Cortex of kidney (tissue), 1 donor: ENCODE measurements around the gene C21orf58.
"Not testable (repeated sequence)": the region's sequence is repeated elsewhere in the genome, so short reads cannot be mapped to it uniquely, and the experiment has no call there.

ENCODE experiments used
- DNase-seq: peaks from one replicate; lab custom pipeline; 2025; lab: John Stamatoyannopoulos, UW

The C21orf58 gene

DNA sequence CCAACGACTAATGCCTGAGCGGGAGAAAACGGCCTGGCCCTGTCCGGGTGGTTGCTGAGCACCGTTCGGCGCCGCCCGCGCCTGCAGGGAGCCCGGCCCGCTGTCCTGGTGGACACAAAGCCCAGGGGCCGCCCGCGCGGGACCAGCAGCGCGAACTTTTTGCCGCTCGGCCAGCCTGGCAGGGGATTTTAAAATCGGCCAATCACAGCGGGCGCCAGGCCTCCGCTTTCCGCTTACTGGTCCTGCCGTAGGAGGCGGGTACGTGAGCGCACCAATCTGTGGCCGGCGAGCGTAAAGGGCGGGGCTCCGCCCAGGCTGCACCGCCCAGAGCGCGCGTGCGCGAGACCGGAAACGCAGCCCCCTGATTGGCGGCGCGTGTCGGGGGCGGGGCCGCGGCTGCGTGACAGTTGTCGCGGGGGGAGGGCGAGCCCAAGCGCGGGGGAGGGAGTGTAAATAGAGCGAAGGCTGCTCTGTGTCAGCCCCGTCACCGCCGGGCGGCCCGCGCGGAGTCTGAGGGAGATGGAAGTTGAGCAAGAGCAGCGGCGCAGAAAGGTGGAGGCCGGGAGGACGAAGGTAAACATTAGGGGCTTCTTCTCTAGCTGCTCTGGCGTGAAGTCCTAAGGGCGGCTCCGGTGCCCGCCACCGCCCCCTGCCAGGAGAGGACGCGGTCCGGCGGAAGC is at the start of gene C21orf58, which contains the start of gene PCNT:
Gene C21orf58 (minus strand): TSS at position 161 of the 680 bp plus-strand sequence. CDS start 1,132 bp downstream, outside the sequence.
Gene PCNT (plus strand): TSS at position 447 of the 680 bp plus-strand sequence. CDS start 73 bp downstream, at position 520.
- DNase-seq, result no peak

DNA sequence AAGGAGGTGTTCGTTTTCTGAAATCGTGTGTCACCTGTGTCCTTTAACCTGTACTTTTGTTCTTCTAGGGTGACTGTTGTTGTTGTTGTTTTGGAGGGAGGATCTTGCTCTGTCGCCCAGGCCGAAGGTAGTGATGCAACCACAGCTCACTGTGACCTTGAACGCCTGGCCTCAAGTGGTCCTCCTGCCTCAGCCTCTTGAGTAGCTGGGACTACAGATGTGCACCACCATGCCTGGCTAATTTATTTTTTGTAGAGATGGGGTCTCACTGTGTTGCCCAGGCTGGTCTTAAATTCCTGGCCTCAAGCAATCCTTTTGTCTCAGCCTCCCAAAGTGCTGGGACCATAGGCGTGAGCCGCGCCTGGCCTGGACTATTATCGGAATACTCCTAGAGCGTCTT is 49.3 kb upstream of the C21orf58 start:
- not testable (repeated sequence) for DNase-seq

DNA sequence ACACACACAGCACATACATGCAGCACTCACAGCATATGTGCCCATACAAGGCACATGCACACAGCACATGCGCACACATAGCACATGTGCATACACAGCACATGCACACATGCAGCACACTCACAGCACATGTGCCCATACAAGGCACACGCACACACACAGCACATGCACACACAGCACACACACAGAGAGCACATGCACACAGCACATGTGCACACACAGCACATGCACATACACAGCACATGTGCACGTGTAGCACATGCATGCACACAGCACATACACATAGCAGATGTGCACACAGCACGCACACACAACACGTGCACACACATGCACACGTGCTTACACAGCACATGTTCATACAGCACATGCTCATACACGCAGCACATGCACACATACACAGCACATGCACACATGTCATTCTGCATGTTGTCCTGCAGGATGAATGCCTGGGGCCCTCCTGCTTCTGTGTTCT is 48.4 kb upstream of the C21orf58 start:
- no peak for DNase-seq

DNA sequence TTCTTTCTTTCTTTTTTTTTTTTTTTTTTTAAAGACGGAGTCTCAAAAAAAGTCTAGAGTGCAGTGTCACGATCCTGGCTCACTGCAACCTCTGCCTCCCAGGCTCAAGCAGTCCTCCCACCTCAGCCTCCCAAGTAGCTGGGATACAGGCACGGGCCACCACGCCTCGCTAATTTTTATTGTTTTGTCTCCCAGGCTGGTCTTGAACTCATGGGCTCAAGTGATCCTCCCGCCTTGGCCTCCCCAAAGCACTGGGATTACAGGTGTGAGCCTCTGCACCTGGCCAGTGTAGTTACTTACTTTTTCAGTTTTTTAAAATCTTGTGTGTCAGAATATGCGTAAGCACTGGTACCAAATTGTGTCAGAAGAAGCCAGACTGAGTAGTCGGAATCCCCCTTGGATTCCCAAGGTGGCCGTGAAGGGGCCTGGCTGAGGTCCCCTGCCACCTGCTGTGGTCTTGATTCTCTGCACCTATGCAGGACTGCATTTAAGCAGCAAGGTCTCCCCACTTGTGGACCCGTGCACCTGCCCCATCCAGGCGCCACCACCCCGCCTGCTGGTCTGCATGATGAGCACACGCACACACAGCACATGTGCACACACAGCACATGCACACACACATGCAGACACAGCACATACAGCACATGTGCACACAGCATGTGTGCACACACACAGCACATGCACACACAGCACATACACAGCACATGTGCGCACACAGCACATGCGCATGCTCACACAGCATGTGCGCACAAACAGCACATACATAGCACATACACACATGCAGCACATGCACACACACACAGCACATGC is 47.7 kb upstream of the C21orf58 start:
- DNase-seq, result no peak

DNA sequence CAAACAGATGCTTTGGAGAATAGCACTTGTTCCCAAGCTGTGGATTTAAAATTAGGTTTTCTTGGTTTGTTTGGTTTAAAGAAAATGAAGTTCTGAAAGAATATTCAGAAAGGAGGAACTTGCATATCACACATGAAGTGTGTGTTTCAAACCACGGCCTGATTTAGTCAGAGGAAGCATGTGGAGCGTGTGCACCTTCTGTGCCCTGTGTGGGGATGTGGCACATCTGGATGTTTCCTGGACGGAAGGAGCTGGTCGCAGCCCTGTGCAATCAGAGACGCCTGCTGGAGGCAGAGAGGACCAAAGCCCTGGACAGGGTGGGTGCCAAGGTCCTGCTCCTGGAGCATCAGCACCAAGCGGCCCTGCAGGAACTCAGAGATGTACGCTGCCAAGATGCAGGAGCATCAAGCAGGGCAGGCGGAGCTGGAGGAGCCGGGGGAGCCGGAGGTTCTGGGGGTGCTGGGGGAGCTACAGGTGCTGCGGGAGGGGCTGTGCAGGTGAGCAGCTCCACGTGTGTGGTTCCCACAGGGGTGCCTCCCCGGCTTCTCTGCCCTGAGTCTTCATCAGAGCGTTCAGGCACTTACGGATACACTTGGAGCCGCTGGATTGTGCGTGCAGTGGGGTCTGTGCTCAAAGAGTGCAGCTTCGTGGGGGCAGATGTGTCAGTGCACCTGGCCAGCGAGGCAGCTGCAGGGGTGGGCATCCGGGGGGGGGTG is 46.0 kb upstream of the C21orf58 start:
- no peak for DNase-seq

DNA sequence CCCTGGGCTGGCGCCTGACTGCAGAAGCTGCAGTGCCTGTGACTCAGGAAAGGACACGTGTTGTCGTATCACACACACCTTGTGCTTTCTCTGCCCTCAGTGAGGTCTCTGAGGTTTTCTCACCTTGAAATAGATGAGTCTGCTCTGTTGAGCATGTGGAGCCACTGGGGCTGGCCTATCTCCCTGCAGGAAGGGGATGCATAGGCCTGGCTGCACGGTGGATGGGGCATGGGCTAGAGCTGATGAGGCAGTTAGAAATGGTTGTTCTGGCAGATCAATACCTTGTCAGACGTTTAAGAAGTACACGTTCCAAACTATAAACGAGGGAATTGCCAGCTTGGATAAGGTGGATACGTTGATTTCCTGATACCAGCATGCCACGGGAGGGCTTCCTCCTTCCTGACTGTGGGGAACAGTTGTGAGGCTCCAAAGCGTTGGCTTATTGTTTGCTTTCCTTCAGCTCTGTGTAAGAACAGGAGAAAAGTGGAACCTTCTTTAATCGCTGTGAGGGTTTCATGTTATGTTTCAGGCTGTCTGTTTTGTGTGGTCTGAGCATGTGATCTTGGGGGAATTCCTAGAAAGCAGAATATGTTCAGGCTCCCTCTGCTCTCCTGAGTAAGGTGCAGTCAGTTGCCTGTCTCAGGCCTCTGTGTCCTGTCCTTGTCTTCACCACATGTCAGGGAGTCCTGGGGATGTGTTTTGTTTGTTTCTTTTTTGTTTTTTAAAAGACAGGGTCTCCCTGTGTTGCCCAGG is 45.0 kb upstream of the C21orf58 start:
- no peak for DNase-seq

DNA sequence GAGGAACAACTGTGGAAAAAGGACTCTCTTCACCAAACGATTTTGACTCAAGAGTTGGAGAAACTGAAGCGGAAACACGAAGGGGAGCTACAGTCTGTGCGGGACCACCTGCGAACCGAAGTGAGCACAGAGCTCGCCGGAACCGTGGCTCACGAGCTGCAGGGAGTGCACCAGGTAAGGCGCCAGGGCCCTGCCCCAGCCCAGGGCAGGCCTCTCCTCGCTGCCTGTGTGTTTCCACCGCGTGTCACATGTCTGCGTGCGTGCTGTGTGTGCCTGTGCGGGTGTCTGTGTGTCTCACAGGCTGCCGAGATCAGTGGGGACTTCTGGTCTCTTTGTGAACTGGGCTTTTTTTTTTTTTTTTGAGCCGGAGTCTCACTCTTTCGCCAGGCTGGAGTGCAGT is 43.3 kb upstream of the C21orf58 start:
- no peak for DNase-seq

DNA sequence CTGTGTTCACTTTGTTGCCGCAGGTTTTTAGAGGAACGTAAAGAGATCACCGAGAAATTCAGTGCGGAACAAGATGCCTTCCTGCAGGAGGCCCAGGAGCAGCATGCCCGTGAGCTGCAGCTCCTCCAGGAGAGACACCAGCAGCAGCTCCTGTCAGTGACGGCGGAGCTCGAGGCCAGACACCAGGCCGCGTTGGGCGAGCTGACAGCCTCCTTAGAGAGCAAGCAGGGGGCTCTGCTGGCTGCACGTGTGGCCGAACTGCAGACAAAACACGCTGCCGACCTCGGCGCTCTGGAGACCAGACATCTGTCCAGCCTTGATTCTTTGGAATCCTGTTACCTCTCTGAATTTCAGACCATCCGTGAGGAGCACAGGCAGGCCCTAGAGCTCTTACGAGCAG is 42.9 kb upstream of the C21orf58 start:
- DNase-seq, result no peak

DNA sequence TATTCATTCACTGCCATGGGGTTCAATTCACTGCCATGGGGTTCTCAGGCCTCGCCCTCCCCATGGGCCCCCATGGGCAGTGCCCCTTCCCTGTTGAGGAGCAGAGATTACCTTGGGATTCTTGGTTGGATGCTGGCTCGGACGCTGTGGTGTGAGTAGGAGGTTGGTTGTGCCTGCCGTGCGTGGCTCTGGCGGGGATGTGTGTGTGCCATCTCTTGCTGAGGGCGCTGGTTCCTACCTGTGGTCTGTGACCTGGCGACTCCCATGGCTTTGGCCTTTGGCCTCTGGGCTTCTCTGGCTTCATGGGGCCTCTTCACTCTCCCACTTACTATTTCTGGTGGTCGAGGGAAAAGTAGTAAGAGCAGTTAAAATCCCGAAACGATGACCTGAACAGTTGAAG is 42.4 kb upstream of the C21orf58 start:
- DNase-seq, result no peak

DNA sequence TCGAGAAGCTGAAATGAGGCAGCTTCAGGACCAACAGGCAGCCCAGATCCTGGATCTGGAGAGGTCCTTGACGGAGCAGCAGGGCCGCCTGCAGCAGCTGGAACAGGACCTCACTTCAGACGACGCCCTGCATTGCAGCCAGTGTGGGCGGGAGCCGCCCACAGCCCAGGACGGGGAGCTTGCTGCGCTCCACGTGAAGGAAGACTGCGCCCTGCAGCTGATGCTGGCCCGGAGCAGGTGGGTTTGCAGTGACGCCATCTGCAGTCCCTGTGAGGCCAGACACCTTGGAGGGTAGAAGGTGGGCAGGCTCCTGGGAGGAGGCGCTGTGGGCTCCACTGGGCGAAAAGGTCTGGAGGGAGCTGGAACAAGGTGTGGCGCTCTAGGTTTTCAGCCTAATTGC is 40.0 kb upstream of the C21orf58 start:
- DNase-seq, result no peak

DNA sequence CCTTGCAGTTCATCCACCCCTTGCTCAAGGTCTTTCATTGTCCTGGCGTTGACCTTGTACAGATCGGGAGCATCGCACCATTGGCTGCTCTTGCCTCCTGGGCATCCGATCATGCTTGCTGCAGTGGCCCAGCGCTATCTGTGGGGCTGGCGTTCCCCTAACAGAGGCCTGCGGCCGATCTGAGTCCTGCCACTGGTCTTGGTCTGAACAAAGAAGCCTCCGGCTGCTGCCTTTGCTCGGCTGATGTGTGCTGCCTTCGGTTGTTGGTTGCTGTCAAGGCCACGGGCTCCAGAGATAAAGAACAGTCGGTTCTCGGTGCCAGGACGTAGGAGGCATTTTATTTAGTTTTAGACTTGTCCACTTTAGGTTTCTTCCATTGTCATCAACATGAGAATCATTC is 39.3 kb upstream of the C21orf58 start:
- DNase-seq, result no peak

DNA sequence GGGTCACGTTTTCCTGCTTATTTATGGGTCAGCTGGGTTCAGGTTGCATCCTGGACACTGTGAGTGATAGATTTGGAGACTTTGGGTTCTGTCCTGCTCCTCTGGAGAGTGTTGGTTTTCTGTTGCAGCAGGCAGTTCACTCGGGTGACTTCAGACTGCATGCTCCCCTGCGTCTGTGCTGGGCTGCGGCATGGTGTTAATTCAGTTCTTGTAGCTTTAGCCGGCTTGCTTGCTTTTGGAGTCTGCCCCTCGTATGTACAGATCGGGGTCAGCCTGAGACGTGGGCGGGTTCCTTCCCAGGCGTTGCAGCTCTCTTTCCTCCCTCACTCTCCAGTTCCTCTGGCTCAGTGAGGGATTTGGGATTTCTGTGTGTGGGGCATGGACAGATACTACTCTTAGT is 38.3 kb upstream of the C21orf58 start:
- no peak for DNase-seq

DNA sequence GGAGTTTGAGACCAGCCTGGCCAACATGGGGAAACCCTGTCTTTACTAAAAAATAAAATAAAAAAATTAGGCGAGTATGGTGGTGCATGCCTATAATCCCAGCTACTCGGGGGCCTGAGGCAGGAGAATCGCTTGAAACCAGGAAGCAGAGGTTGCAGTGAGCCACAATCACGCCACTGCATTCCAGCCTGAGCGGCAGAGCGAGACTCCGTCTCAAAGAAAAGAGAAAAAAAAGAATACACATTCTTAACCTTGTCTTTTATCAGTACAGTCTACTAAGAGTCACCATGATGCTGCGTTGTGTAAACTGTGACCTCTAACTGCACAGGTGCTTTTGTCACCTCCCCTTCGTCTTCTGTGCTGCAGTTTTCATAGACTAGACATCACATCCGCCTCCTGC is 37.5 kb upstream of the C21orf58 start:
- no peak for DNase-seq

DNA sequence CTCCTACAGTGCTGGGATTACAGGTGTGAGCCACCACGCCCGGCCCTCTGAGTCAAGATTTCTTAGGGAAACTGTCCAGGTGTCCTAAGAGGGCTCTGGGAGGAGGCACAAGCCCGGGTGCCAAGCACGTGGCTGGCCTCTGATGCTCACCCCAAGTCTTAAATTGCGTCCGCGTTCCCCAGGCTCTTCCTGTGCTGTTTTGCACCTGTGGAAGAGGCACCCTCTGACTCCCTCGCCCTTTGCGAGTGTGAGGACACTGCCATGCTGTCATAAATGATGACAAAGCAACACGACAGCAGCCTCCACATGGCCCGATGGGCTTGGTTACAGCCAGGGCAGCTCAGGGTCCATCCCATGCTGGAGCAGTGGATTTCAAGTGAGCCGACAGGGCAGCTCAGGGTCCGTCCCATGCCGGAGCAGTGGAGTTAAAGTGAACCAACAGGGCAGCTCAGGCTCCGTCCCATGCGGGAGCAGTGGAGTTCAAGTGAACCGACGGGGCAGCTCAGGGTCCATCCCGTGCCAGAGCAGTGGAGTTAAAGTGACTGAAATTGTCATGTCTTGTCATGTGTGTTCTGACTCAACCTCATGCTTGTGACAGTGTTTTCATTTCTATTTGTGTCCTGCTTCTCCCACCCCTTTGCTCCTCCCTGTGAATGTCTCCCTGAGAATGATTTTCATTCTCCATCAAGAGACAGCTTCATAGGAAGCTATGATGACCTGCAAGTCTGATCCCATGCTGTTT is 34.2 kb upstream of the C21orf58 start:
- no peak for DNase-seq

DNA sequence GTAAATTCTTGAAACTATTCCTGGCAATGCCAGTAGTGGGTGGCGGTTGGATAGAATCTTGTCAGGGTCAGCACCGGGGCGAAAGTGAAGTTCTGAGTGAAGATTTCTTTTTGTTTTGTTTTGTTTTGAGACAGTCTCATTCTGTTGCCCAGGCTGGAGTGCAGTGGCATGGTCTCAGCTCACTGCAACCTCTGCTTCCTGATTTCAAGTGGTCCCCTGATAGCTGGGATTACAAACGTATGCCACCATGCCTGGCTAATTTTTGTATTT is 33.6 kb upstream of the C21orf58 start:
- DNase-seq, result no peak

DNA sequence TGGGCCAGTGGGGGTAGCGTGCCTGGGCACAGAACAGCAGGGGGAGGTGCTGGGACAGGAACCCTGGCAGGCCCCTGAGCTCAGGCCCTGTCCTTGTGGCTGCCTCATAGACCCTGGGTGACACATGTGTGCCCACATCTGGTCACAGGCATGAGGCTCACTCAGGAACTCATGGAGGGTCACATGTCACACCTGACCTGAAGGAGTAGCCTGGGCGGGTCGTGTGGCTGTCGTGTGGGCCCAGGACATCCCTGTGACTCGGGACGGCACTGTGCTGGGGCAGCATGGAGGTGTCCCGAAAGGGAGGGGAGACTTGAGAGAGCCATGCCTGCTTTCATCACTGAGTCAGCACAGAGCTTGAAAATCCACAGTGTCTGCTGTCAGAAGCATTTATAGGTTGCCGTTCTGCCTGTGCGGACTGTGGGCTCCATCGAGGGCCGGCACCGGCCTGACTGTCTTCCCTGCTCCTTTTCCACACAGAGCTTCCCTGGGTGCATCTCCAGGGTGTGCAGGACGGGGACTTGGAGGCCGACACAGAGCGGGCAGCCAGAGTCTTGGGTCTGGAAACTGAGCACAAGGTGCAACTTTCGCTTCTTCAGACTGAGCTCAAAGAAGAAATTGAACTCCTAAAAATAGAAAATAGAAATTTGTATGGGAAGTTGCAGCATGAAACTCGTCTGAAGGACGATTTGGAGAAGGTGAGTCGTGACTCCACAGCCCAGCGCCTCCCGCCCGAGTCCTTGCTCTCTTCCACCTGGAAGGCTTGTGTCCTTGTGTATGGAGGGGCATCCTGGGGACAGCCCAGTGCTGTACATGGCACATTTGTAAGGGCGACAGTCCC is 33.0 kb upstream of the C21orf58 start:
- DNase-seq, result no peak

DNA sequence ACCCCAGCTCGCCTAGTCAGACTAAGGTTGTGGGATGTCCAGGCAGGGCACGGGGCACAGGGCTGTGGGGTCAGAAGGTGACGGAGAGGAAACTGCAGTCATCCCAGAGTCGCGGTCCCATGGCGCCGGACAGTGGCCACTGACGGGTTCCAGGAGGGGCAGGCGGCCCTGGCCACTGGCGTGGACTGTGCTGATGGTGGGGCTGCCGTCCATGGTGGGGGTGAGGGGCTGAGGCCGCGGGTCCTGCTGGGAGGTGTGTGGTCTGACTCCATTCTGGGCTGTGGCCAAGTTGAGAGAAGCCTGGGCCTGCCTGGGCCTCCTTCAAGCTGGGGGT is 32.3 kb upstream of the C21orf58 start:
- DNase-seq, result no peak

DNA sequence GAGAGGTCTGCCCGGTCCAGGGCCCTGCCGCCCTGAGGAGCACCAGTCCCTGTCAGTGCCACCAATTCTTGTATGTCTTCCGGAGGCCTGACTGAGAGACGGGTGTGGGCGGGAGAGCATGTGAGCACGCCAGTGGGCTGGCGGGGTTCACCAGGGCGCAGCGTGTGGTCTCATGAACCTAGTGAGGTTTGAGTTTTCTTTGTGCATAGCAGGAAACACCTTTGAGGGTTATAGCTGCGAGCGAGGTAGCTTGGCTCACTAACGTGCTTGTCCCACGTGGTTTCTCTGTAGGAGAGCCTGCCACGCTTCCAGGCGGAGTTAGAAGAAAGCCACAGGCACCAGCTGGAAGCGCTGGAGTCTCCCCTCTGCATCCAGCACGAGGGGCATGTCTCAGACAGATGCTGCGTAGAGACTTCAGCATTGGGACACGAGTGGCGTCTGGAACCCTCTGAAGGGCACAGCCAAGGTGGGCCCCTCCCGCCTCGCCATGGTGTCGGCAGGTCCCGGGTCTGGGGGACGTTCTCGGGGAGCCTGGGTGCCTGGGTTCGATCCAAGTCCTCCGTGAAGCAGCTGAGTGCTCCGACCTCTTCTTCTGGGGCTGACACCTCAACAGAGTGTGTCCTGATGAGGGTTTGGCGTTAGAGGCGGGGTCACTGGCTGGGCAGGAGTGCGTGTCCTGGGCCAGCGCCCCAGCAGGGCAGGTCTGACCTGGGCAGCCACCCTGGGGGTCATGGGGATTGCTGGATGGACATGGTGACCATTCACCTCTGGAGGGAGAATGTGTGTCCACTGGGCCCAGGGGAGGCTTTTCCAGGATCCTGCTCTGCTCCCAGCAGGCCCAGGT is 31.7 kb upstream of the C21orf58 start:
- no peak for DNase-seq

DNA sequence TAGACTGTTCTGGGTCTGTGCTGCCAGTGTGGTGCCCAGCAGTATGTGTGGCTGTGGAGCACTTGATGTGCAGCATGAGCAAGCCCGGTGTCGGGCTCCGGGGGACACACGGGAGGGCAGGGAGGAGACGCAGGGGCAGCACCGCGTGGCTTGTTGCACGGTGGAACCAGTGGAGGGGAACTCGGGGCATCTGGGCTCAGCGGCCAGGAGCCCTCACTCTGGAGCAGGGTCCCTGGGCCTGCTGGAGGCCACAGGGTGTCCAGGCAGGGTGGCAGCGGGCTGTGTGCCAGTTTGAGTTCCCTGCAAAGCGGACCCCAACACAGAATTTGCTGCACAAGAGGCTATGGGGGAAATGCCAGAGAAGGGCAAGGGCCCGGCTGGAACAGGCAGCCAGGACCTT is 30.8 kb upstream of the C21orf58 start:
- no peak for DNase-seq

DNA sequence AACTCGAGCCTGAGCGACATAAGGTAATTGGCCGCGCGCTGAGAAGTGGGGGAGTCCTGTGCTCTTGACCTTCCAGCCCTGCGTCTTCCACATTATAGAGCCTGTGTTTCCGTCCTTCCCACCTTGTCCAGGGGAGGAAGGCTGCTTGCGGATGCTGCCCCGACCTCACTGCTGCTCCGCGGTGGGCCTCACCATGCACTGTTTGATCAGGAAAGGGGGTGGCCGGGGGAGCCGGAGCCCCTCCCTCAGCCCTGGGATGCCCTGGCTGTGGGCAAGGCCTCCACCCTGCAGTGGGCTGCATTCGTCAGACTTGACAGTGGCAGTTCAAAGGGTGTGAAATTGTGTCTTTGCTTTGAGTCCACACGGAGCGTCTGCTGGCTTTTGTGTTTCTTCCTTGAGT is 30.4 kb upstream of the C21orf58 start:
- DNase-seq, result no peak
